ENCODE measurements around the gene FHDC1.

DNA sequence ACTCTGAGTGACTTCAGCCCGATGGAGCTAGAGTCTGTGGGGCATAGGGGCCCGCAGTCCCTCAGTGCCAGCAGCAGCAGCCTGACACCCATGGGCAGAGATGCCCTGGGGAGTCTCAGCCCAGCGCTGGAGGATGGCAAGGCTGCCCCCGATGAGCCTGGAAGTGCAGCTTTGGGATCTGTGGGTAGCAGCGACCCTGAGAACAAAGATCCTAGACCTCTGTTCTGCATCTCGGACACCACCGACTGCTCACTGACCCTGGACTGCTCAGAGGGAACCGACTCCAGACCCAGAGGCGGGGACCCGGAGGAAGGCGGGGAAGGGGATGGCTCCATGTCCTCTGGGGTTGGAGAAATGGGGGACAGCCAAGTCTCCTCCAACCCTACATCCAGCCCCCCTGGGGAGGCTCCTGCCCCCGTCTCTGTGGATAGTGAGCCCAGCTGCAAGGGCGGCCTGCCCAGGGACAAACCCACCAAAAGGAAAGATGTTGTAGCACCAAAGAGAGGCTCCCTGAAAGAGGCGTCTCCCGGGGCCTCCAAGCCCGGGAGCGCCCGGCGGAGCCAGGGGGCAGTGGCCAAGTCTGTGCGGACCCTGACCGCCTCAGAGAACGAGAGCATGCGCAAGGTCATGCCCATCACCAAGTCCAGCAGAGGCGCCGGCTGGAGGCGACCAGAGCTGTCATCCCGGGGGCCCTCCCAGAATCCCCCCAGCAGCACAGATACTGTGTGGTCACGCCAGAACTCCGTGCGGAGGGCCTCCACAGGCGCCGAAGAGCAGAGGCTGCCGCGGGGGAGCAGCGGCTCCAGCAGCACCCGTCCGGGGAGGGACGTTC, 39.5 kb downstream of the FHDC1 start:
- TF ChIP-seq, protein P1, sequence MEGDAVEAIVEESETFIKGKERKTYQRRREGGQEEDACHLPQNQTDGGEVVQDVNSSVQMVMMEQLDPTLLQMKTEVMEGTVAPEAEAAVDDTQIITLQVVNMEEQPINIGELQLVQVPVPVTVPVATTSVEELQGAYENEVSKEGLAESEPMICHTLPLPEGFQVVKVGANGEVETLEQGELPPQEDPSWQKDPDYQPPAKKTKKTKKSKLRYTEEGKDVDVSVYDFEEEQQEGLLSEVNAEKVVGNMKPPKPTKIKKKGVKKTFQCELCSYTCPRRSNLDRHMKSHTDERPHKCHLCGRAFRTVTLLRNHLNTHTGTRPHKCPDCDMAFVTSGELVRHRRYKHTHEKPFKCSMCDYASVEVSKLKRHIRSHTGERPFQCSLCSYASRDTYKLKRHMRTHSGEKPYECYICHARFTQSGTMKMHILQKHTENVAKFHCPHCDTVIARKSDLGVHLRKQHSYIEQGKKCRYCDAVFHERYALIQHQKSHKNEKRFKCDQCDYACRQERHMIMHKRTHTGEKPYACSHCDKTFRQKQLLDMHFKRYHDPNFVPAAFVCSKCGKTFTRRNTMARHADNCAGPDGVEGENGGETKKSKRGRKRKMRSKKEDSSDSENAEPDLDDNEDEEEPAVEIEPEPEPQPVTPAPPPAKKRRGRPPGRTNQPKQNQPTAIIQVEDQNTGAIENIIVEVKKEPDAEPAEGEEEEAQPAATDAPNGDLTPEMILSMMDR (IDR thresholded peaks at IDR 0.05): no peak
- no peak for TF ChIP-seq POLR2A (IDR thresholded peaks at IDR 0.05)

Measured in body of pancreas (tissue), 4 donors.